Measurements from ENCODE around the gene DGKG.

The DGKG gene

GRCh38 chr3:186216900-186217819 lies 144.9 kb downstream of the DGKG start:
- in situ Hi-C loops (cut with HindIII; ENCODE audit: low sequenced_read_pairs), result no loop called here
- H3K4me3 ChIP-seq (ENCODE audit: low read depth, low read length), result no peak overlapping the region
- TF ChIP-seq, protein P1, sequence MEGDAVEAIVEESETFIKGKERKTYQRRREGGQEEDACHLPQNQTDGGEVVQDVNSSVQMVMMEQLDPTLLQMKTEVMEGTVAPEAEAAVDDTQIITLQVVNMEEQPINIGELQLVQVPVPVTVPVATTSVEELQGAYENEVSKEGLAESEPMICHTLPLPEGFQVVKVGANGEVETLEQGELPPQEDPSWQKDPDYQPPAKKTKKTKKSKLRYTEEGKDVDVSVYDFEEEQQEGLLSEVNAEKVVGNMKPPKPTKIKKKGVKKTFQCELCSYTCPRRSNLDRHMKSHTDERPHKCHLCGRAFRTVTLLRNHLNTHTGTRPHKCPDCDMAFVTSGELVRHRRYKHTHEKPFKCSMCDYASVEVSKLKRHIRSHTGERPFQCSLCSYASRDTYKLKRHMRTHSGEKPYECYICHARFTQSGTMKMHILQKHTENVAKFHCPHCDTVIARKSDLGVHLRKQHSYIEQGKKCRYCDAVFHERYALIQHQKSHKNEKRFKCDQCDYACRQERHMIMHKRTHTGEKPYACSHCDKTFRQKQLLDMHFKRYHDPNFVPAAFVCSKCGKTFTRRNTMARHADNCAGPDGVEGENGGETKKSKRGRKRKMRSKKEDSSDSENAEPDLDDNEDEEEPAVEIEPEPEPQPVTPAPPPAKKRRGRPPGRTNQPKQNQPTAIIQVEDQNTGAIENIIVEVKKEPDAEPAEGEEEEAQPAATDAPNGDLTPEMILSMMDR (IDR thresholded peaks at IDR 0.05; ENCODE audit: low read depth, low read length, missing control alignments), result no peak
- DNase-seq (ENCODE audit: low read depth), result no peak

DNA sequence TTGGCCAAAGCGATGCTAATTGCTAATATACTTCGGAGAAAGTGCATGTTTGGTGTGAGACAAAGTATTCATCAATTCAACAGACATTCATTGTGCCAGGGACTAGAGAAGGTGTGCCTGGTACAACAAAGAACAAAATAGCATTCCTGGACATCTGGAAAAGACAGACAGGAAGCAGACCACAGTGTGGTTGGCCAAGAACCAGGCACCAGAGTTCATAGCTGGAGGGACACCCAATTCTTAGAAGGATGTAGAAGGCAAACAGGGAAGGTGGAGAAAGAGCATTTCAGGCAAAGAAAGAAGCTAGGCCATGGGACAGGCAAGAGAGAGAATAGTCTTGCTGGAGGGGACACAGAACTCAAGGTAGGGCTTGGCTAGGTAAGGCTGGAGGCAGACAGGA lies 147.4 kb downstream of the DGKG start:
- DNase-seq (ENCODE audit: low read depth), result no peak
- H3K4me3 ChIP-seq (ENCODE audit: low read depth, low read length), result no peak overlapping the region
- in situ Hi-C loops (cut with HindIII; ENCODE audit: low sequenced_read_pairs), result no loop called here
- TF ChIP-seq, protein P1 (IDR thresholded peaks at IDR 0.05; ENCODE audit: low read depth, low read length, missing control alignments), result no peak

DNA sequence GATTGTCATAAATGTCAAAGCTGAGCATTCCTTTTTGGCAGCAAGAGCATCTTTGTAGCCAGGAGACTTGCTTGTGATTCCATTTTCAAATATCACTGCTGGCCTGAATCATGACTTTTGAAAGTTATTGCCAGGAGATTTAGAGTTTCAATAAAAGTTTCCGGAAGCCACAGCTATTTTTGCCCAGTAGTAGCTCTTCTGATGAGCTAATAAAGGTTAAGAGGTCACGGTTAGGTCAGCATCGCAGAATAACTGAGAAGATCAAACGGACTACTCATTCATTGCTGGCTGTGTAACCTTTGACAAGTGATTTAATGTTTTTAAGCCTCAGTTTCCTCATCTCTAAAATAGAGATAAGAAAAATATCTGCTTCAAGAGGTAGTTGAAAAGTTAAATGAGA lies 148.1 kb downstream of the DGKG start:
- DNase-seq (ENCODE audit: low read depth), result no peak
- TF ChIP-seq, protein P1 (IDR thresholded peaks at IDR 0.05; ENCODE audit: low read depth, low read length, missing control alignments), result no peak
- H3K4me3 ChIP-seq (ENCODE audit: low read depth, low read length), result no peak overlapping the region
- in situ Hi-C loops (cut with HindIII; ENCODE audit: low sequenced_read_pairs), result no loop called here

DNA sequence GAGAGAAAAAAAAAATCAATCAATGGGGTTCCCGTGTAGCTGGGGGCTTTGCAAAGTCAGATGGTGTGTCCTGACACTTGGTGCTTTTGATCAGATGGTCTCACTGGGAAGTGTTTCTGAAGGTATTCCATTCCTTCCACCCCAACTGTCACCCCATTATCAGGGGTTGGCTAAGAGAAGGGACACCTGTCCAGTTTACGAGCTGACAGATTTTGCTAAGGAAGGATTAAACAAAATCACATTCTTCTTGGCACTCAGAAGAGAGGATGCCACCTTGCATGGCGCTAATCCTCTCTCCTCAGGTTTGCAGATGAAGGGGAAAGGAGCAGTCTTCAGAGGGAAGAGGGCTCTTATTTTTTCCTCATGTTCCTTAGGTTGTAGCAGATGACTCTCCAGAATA lies 149.4 kb downstream of the DGKG start:
- DNase-seq (ENCODE audit: low read depth), result no peak
- in situ Hi-C loops (cut with HindIII; ENCODE audit: low sequenced_read_pairs), result no loop called here
- no peak overlapping the region for H3K4me3 ChIP-seq (ENCODE audit: low read depth, low read length)
- TF ChIP-seq, protein P1 (IDR thresholded peaks at IDR 0.05; ENCODE audit: low read depth, low read length, missing control alignments), result no peak

DNA sequence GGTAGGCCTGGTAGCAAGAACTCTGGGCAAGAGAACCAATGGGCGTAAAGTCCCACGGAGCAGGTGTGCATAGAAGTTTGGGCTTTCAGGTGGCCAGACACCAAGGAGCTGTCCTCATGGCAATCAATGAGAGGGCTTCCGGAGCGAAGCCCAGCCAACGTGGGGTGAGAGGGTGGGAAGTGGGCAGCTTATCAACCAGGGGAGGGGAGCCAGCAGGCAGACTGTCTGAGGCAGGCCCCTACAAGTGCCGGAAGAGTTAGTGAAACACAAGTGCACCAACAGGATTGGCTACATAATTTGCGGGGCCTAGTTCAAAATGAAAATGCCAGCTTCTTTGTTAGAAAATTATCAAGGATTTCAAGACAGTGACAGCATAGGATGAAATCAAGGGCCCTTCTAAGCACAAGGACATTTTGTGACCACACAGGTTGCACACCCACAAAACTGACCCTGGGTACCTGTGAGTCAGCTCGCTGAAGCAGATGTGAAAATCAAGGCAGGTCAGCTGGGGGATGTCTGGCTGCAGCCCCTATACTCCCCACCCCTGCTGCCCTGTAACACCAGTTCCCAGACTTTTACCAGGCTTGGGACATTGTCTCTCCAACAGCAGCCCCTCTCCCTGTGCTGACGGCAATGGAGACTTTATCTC lies 151.1 kb downstream of the DGKG start:
- TF ChIP-seq, protein P1 (IDR thresholded peaks at IDR 0.05; ENCODE audit: low read depth, low read length, missing control alignments), result no peak
- H3K4me3 ChIP-seq (ENCODE audit: low read depth, low read length), result no peak overlapping the region
- no peak for DNase-seq (ENCODE audit: low read depth)
- in situ Hi-C loops (cut with HindIII; ENCODE audit: low sequenced_read_pairs), result no loop called here

- in situ Hi-C loops (cut with HindIII; ENCODE audit: low sequenced_read_pairs), result no loop called here
- DNase-seq (ENCODE audit: low read depth), result peak; percentile 68
- peak overlapping the region; percentile 8 for H3K4me3 ChIP-seq (ENCODE audit: low read depth, low read length)
- TF ChIP-seq, protein P1 (IDR thresholded peaks at IDR 0.05; ENCODE audit: low read depth, low read length, missing control alignments), result no peak
Measured at GRCh38 chr3:186209810-186210752, 152.0 kb downstream of the DGKG start.

All from astrocyte of the cerebellum (primary cell).